ENCODE data around the gene APOOL. TPM values are rescaled to one million over a fixed set of nuclear protein-coding genes. Genes with fewer than 3 reads are reported as not detected.

Gene APOOL
- total RNA-seq (2013) = 4.9 TPM
- polyA plus RNA-seq = 1 to 10 TPM; 2.0 to 4.7 (median 2.8) TPM
- 2.1 and 4.2 TPM in 2 replicates for polyA minus RNA-seq
- total RNA-seq = 1.3 to 11.1 (median 8.4) reads per million in 11 experiments

GRCh38 chrX:85003655-85004244, at the start of gene APOOL:
TSS of gene APOOL (plus strand) at chrX:85003877. CDS start at chrX:85003913, 36 bp downstream.
- Histone ChIP-seq H3K9me3 (replicated peaks in 1 of 2; ENCODE audit: control insufficient read depth in 1 of 2, insufficient read depth in 1 of 2, low read length in 2 of 2) (no peaks in the 10 kb centered on the region), H3K79me2 (ENCODE audit: insufficient read depth, low read length) (peaks cover 14% of the 10 kb centered on the region), H3K27ac (ENCODE audit: low read depth in 1 of 2, low read length in 2 of 2) (peak within 1 kb of the TSS; percentile 13 to 74), H3K36me3 (replicated peaks in 1 of 2; ENCODE audit: control insufficient read depth in 1 of 2, insufficient read depth in 2 of 2, low read length in 2 of 2) (no peaks in the 10 kb centered on the region), H3K4me2 (replicated peaks; ENCODE audit: extremely low read depth, low read length, poor library complexity, severe bottlenecking) (peak within 1 kb of the TSS; percentile 65), H3K27me3 (ENCODE audit: control insufficient read depth in 2 of 2, insufficient read depth in 2 of 2, low read length in 2 of 2) (no peaks in the 10 kb centered on the region), H3K9ac (ENCODE audit: insufficient read depth, low read length, poor library complexity, severe bottlenecking) (peak within 1 kb of the TSS; percentile 65), H3K4me3 (replicated peaks in 1 of 3; ENCODE audit: low read depth in 2 of 3, low read length in 3 of 3) (peak within 1 kb of the TSS; percentile 77 to 80 (median 78)), H2AFZ (ENCODE audit: insufficient read depth, low read depth, low read length, poor library complexity, severe bottlenecking) (peak within 1 kb of the TSS; percentile 82), H4K20me1 (ENCODE audit: insufficient read depth, low read length) (no peaks in the 10 kb centered on the region), H3K4me1 (ENCODE audit: control insufficient read depth in 1 of 2, insufficient read depth in 2 of 2, low read length in 2 of 2) (peaks cover 7 to 9% of the 10 kb centered on the region in 2 donors)
- Mint-ChIP-seq H3K9me3 (peaks cover 0 to 3% (median 0%) of the 10 kb centered on the region in 7 donors), H3K36me3 (no peaks in the 10 kb centered on the region), H3K4me1 (peaks cover 10% of the 10 kb centered on the region), H3K27ac (peak within 1 kb of the TSS; percentile 57 to 84 (median 81)), H3K27me3 (ENCODE audit: low read depth in 3 of 3) (peaks cover 0 to 1% (median 0%) of the 10 kb centered on the region in 3 donors), H3K4me3 (peak within 1 kb of the TSS; percentile 83 to 89)
- DNase-seq = peak; percentile 68 to 75 (median 73)
- TF ChIP-seq CTCF (IDR thresholded peaks at IDR 0.05) = no peak
- intact Hi-C loops (cut with micrococcal nuclease) = no loop called here
- 0% methylated on average over 10 of the region's 24 CpGs for WGBS (ENCODE audit: insufficient coverage)

- Mint-ChIP-seq H3K9me3 (peaks cover 0 to 4% (median 0%) of the 10 kb centered on the region in 7 donors), H3K4me1 (no peaks in the 10 kb centered on the region), H3K27me3 (ENCODE audit: low read depth in 3 of 3) (peaks cover 0 to 3% (median 0%) of the 10 kb centered on the region in 3 donors), H3K36me3 (no peaks in the 10 kb centered on the region), H3K27ac (no peak overlapping the region), H3K4me3 (no peak overlapping the region)
- no CpG with 5 or more reads among the region's 1 CpG for WGBS (ENCODE audit: insufficient coverage)
- Histone ChIP-seq H4K20me1 (ENCODE audit: insufficient read depth, low read length) (no peaks in the 10 kb centered on the region), H3K9me3 (replicated peaks in 1 of 2; ENCODE audit: control insufficient read depth in 1 of 2, insufficient read depth in 1 of 2, low read length in 2 of 2) (no peaks in the 10 kb centered on the region), H3K79me2 (ENCODE audit: insufficient read depth, low read length) (no peaks in the 10 kb centered on the region), H3K9ac (ENCODE audit: insufficient read depth, low read length, poor library complexity, severe bottlenecking) (no peak overlapping the region), H3K36me3 (replicated peaks in 1 of 2; ENCODE audit: control insufficient read depth in 1 of 2, insufficient read depth in 2 of 2, low read length in 2 of 2) (no peaks in the 10 kb centered on the region), H3K27ac (ENCODE audit: low read depth in 1 of 2, low read length in 2 of 2) (no peak overlapping the region), H3K4me3 (replicated peaks in 1 of 3; ENCODE audit: low read depth in 2 of 3, low read length in 3 of 3) (no peak overlapping the region), H3K4me1 (ENCODE audit: control insufficient read depth in 1 of 2, insufficient read depth in 2 of 2, low read length in 2 of 2) (no peaks in the 10 kb centered on the region), H3K27me3 (ENCODE audit: control insufficient read depth in 2 of 2, insufficient read depth in 2 of 2, low read length in 2 of 2) (no peaks in the 10 kb centered on the region), H2AFZ (ENCODE audit: insufficient read depth, low read depth, low read length, poor library complexity, severe bottlenecking) (no peak overlapping the region), H3K4me2 (replicated peaks; ENCODE audit: extremely low read depth, low read length, poor library complexity, severe bottlenecking) (no peak overlapping the region)
- DNase-seq = no peak
- intact Hi-C loops (cut with micrococcal nuclease) = no loop called here
- TF ChIP-seq CTCF (IDR thresholded peaks at IDR 0.05) = no peak
These were observed 47.4 kb upstream of the APOOL start for GRCh38 chrX:84956304-84956703.

Measured in CD14-positive monocyte (primary cell).